Esophagus muscularis mucosa (tissue), 4 donors: ENCODE results near the gene OR5H1.
"Not testable (repeated sequence)": the region's sequence is repeated elsewhere in the genome, so short reads cannot be mapped to it uniquely, and the experiment has no call there.

ENCODE experiments used
- CTCF ChIP-seq, 3 experiments: fragments of 200-600 bp in 2 of 3; fragments of 450-650 bp in 1 of 3; sonication (generic) in 2 of 3; IDR thresholded peaks; one replicate each; pipeline ENCODE4 v1.5.1; 2017 to 2019; ENCODE audit warnings: antibody characterized with exemption in 3 of 3, mild to moderate bottlenecking in 2 of 3, moderate library complexity in 1 of 3
- EP300 ChIP-seq: sonication (generic); formaldehyde crosslinking; IDR thresholded peaks from one replicate; pipeline ENCODE4 v1.6.1; 2017; ENCODE audit warnings: antibody characterized with exemption
- POLR2A ChIP-seq: fragments of 450-650 bp; IDR thresholded peaks from one replicate; pipeline ENCODE4 v1.6.1; 2017; ENCODE audit warnings: antibody characterized with exemption, moderate library complexity, mild to moderate bottlenecking, low read depth
- POLR2AphosphoS5 ChIP-seq, 2 donors: sonication (generic); formaldehyde crosslinking; IDR thresholded peaks; one replicate each; pipeline ENCODE4 v1.6.1; 2017; ENCODE audit warnings: antibody characterized with exemption in 2 of 2

DNA sequence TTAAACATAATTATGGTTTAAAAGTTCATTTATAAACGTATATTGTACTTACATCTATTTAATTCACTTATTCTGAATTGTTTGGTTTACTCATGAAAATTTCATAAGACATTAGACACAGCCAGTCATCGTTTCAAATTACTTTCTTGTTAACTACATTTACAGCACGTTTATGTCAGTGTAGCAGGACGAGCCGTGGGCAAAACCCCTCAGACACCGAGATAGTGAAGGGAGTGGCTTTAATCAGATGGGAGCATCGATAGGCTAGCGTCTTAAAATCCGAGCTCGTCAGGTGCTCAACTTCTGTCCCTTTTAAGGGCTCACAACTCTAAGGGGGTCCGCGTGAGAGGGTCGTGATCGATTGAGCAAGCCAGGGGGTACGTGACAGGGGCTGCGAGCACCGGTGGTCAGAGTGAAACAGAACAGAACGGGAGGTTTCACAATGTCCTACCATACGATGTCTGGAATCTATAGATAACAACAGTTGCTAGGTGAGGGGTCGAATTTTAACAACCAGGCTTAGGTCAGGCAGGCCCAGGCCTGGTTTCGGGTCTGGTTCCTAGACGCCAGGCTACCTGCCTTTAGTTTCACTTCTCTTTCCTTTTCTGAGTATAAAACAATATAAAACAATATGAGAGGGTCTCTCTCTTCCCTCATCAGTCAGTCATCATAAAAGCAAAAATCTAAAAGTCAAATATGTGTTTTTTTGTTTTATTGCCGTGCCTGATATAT is 7.5 kb downstream of the OR5H1 start:
- not testable (repeated sequence) for TF ChIP-seq EP300; CTCF (IDR thresholded peaks at IDR 0.05); POLR2A; POLR2AphosphoS5 (IDR thresholded peaks at IDR 0.05)
